Muscle layer of colon (tissue), 2 donors: ENCODE results near the gene ABCA4.

Source experiments
- H3K27ac ChIP-seq: one replicate; pipeline ENCODE4 v1.7.0; 2013; ENCODE audit warnings: low read depth, mild to moderate bottlenecking, low read length, moderate library complexity
- H3K27me3 ChIP-seq, 2 donors: one replicate each; pipeline ENCODE4 v1.7.0; 2013; ENCODE audit warnings: low read length in 2 of 2, mild to moderate bottlenecking in 2 of 2; ENCODE audit not compliant: insufficient read depth in 2 of 2, control insufficient read depth in 1 of 2
- H3K36me3 ChIP-seq: one replicate; pipeline ENCODE4 v1.7.0; 2013; ENCODE audit warnings: mild to moderate bottlenecking, low read length; ENCODE audit not compliant: insufficient read depth
- H3K4me1 ChIP-seq: one replicate; pipeline ENCODE4 v1.7.0; 2013; ENCODE audit warnings: mild to moderate bottlenecking, low read length; ENCODE audit not compliant: insufficient read depth
- H3K4me3 ChIP-seq, 2 donors: one replicate each; pipeline ENCODE4 v1.7.0; 2013; ENCODE audit warnings: low read length in 2 of 2, low read depth in 1 of 2, mild to moderate bottlenecking in 1 of 2, moderate library complexity in 1 of 2
- H3K9ac ChIP-seq: one replicate; pipeline ENCODE4 v1.7.0; 2013; ENCODE audit warnings: low read length
- H3K9me3 ChIP-seq: one replicate; pipeline ENCODE4 v1.7.0; 2013; ENCODE audit warnings: mild to moderate bottlenecking, low read length
- donor health status: abdominal sarcoma.
- donor health status: Adenocarcinoma of cecum.

Gene ABCA4

DNA sequence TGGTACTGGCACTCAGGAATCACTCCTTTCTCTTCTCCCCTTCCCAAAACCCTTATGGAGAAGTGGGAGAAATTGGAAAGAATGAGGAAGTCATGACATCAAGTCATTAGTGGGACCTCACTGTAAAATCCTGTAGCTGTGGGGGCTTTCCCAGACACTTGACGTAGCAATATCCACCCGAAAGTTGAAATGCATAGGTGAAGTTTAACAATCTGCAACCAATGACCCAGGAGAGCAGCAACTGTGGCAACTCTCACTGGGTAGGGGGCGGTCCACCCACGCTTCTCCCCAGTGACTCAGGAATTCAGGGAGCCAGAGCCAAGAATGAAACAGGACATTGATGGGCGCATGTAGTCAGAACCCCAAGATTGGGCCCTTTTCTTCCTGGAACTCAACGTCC, 27.0 kb downstream of the ABCA4 start:
- peak overlapping the region; percentile 3 to 6 for H3K4me3 ChIP-seq
- no peaks in the 10 kb centered on the region for H3K9me3 ChIP-seq
- no peak overlapping the region for H3K9ac ChIP-seq
- H3K36me3 ChIP-seq = no peaks in the 10 kb centered on the region
- peaks cover 36% of the 10 kb centered on the region for H3K4me1 ChIP-seq
- peak overlapping the region; percentile 76 for H3K27ac ChIP-seq
- H3K27me3 ChIP-seq = peaks cover 0 to 3% of the 10 kb centered on the region in 2 donors

DNA sequence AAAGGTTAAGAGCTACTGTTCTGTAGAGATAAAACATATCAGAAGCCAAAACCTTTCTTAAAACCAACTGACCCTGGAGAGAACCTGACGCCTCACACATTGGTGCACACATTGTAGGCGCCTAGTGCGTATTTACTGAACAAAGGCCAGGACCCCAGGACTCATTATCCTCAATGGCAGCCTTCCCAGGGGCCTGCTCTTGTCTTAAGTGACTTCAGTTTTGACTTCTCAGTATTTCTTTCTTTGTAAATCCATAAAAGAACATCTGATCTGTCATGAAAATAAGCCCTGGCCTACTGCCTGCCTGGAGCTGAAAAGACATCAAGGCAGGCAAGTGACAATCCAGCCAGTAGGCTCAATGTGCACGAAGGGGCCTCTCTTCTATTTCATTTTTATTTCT, 27.6 kb downstream of the ABCA4 start:
- H3K4me1 ChIP-seq = peaks cover 36% of the 10 kb centered on the region
- no peak overlapping the region for H3K4me3 ChIP-seq
- H3K9me3 ChIP-seq = no peaks in the 10 kb centered on the region
- no peaks in the 10 kb centered on the region for H3K36me3 ChIP-seq
- no peak overlapping the region for H3K27ac ChIP-seq
- H3K9ac ChIP-seq = no peak overlapping the region
- no peaks in the 10 kb centered on the region for H3K27me3 ChIP-seq

DNA sequence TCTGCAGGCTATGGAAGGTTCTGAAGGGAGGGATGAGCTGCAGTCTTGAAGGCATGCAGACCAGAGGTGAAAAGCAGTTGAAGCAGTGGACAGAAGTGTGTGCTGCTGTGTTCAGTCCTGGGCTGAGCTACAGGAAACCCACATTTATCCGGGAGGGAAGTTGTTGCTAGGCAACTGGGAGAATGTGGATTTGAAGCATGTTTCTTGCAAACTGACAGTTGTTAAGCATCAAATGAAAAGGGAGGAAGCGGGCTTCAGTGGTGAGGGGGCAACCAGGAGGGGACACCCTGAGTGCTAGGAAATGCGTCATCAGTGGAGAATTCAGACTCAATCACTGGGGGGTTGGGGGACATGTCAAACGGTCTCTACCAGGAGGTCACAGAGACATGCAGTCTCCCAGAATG, 28.7 kb downstream of the ABCA4 start:
- no peak overlapping the region for H3K9ac ChIP-seq
- no peaks in the 10 kb centered on the region for H3K36me3 ChIP-seq
- H3K4me1 ChIP-seq = peaks cover 34% of the 10 kb centered on the region
- no peak overlapping the region for H3K27ac ChIP-seq
- H3K9me3 ChIP-seq = no peaks in the 10 kb centered on the region
- no peaks in the 10 kb centered on the region for H3K27me3 ChIP-seq
- H3K4me3 ChIP-seq = no peak overlapping the region

DNA sequence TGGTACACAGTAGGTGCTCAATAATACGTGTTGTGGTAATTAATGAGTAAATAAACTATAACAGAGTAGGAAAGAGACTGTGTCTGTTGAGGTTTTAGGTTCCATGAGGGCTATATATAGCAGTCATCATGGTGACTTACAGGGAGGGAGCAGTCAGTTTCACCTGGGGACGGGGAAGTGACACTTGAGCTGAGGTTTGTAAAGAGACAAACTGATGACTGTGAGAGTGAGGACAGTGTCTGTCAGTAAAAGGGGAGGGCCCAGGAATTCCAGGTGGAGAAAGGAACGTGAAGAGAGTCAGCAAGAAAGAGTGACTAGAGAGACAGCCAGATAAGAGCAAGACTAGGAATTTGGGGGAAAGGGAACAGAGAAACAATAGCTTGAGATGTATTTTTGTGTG, 30.2 kb downstream of the ABCA4 start:
- Histone ChIP-seq H3K27me3 (no peaks in the 10 kb centered on the region), H3K9me3 (no peaks in the 10 kb centered on the region), H3K9ac (no peak overlapping the region), H3K4me3 (no peak overlapping the region), H3K27ac (no peak overlapping the region), H3K4me1 (peaks cover 19% of the 10 kb centered on the region), H3K36me3 (no peaks in the 10 kb centered on the region)

DNA sequence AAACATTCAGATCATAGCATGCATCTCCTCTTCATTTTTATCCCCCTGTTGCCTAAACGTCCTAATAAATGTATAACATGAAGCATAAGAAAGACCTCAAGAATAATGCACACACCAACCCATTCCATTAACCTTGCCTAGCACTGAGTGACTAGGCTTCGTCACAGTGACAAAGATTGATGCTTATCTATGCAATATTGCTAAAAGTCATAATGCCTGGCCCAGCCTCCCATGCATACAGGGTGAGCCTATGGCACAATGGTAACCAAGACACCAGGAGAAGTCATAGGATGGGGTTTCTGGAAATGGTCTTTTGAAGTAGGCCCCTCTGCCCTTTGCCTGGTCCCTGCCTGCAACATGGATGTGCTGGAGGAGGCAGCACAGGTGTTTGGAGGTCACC, 33.8 kb downstream of the ABCA4 start:
- Histone ChIP-seq H3K36me3 (no peaks in the 10 kb centered on the region), H3K4me1 (no peaks in the 10 kb centered on the region), H3K27ac (no peak overlapping the region), H3K27me3 (no peaks in the 10 kb centered on the region), H3K4me3 (no peak overlapping the region), H3K9me3 (no peaks in the 10 kb centered on the region), H3K9ac (no peak overlapping the region)

DNA sequence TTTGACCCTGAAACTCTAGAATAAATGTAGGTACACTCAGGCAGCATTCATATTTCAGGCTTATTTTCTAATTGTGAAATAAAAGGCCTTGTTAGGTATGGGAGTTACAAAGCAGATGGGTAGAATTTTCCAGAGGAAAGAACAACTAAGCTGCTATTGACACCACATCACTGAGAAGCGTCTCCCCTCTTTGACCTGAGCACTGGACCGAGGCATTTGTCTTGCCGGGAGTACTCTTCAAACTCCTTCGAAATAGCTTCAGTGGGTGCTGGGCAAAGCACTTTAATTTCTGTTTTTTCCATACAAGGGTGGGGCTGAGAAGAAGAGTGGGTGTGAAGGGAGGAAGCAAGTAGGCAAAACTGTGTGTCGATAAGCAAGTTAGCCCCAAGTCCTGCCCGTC, 36.4 kb downstream of the ABCA4 start:
- Histone ChIP-seq H3K36me3 (no peaks in the 10 kb centered on the region), H3K4me3 (no peak overlapping the region), H3K9ac (no peak overlapping the region), H3K9me3 (no peaks in the 10 kb centered on the region), H3K27ac (no peak overlapping the region), H3K27me3 (no peaks in the 10 kb centered on the region), H3K4me1 (no peaks in the 10 kb centered on the region)

DNA sequence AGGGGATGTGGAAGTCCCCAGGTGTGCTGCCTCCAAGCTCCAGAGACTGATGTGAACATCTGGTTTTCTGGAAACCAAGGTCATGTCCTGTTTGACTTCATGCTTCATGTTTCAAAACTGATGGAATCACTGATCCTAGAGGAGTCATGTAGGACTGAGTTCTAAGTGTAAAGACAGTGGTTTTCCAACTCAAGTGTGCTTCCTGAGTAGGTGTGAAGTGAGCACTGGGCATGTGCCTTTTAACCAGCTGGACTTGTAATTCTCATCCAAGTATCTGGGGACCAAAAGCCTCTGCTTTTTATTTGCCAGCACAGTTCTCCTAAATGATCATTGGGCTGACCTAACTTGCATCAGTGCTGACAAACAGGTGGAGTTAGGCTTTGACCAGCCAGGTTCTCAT, 36.9 kb downstream of the ABCA4 start:
- Histone ChIP-seq H3K27ac (no peak overlapping the region), H3K9me3 (no peaks in the 10 kb centered on the region), H3K4me1 (no peaks in the 10 kb centered on the region), H3K4me3 (no peak overlapping the region), H3K27me3 (no peaks in the 10 kb centered on the region), H3K36me3 (no peaks in the 10 kb centered on the region), H3K9ac (no peak overlapping the region)

DNA sequence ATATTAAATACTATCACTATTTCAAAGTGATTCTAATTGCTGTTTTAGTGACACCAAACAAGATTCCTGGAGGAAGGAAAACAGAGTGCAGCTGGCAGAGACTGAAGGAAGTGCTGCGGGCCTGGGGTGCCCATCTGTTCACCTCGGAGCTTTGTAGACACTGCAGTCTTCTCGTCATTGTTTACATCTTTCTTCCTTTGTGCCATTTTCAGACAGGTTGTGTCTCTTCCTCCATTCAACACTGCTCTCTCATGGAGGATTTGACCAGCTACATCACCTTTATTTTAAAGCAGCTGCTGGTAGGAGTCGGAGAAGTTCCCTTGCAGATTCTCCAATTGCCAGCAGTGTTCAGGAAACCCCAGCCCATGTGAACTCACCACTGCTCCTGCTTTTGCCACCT, 37.3 kb downstream of the ABCA4 start:
- Histone ChIP-seq H3K4me1 (no peaks in the 10 kb centered on the region), H3K9ac (no peak overlapping the region), H3K4me3 (no peak overlapping the region), H3K9me3 (no peaks in the 10 kb centered on the region), H3K27me3 (no peaks in the 10 kb centered on the region), H3K27ac (no peak overlapping the region), H3K36me3 (no peaks in the 10 kb centered on the region)

DNA sequence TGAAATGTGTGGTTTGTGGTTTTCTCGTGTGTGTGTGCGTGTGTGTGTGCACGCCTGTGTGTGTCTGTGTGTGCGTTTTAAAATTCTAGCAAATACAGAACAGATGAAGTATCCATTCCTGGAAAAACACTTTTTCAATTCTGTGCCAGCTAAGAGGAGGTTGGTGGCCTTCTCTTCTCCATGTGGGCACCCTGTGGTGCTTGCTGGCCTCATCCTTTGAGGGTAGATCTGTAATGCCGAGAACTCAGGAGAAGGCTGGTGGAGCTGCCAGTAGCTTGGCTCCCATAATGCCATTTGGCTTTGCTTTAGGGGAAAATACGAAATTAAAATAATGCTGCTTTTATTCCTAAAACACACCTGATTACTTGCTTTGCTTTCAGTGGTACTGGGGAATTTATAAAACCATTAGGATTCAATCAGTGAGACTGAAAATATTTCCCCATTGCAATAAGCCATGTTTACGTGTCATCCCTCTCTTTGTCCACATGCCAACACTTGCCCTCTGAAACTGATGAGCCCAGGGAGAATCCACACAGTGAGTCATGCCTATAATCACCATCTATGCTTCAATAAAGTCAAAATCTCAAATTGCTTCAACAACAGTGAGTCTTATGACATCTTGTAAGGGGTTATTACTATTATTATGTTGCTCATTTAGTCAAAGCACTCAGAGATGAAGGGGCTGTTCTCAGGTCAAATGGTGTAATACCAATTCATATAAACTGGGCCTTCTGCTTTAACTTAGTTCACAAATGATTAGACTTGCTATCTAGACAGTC, 39.2 kb downstream of the ABCA4 start:
- H3K27ac ChIP-seq = no peak overlapping the region
- no peaks in the 10 kb centered on the region for H3K27me3 ChIP-seq
- no peak overlapping the region for H3K9ac ChIP-seq
- H3K4me3 ChIP-seq = no peak overlapping the region
- no peaks in the 10 kb centered on the region for H3K36me3 ChIP-seq
- no peaks in the 10 kb centered on the region for H3K9me3 ChIP-seq
- H3K4me1 ChIP-seq = no peaks in the 10 kb centered on the region

DNA sequence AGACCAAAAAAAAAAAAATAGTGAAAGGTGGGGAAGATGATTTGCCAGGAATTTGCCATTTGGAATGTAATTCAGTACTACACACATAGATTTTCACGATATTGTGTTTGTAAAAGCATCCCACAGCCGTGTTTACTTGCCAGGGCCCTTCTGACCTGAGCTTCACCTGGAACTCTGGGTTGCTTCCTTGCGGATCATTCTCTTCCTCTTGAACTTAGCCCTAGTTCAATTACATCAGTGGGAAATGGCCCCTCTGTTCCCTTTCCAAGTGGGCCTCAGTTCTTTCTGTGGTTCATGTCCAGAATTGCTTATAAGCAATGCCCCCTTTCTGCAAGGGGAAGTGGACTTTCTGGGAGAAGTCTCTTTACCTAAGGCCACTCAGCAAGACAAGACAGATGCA, 41.0 kb downstream of the ABCA4 start:
- H3K9me3 ChIP-seq = no peaks in the 10 kb centered on the region

DNA sequence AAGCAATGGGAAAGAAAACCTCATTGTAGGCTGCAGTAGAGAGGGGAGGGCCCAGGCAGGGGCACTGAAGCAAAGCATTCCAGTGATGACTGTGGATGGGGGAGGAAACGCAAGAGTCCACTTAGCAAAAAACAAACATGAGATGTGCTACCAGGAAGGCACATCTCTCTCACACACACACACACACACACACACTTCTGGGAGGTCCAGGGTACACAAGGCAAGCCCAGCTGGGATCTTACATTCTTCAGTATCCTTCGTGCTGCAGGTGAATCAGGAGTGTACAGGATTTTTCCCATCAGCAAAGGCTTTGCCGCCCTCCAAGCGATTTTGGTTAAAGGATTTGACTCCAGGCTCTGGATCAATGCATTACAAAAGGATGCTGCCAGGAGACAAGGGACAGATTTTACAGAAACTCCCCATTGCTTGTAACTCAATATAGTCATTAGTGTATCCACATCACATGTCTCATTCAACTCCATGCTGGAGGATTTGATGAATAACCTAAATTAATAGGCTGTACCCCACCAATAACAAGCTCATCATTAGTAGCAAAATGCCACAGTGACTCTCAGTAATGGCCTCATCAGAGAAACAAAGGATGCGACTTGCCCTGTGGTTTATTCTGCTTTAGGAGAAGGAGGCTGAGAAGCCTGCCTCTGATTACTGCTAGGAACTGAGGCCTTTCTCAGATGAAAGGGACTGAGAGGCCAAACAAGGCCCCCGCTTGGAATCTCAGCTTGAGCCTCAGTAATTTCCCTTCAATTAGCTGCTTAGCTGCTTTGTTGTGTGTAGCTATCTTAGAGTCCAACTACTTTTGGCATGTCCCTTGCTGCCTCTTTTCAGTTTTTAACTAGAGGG, 41.6 kb downstream of the ABCA4 start:
- no peak overlapping the region for H3K9ac ChIP-seq
- no peaks in the 10 kb centered on the region for H3K4me1 ChIP-seq
- H3K27me3 ChIP-seq = no peaks in the 10 kb centered on the region
- H3K36me3 ChIP-seq = no peaks in the 10 kb centered on the region
- no peak overlapping the region for H3K27ac ChIP-seq
- H3K9me3 ChIP-seq = no peaks in the 10 kb centered on the region
- no peak overlapping the region for H3K4me3 ChIP-seq

More for the DNA sequence above, 41.0 kb downstream of the ABCA4 start:
- Histone ChIP-seq H3K4me3 (no peak overlapping the region), H3K27me3 (no peaks in the 10 kb centered on the region), H3K36me3 (no peaks in the 10 kb centered on the region), H3K9ac (no peak overlapping the region), H3K27ac (no peak overlapping the region), H3K4me1 (no peaks in the 10 kb centered on the region)
